HG03469 (cell line): Measurements from ENCODE around the gene DUSP2.

Experiments
- ATAC-seq: cut with Tn5 transposase; IDR thresholded peaks from one replicate; pipeline ENCODE4 v1.9.1; 2021; ENCODE audit warnings: mild to moderate bottlenecking, moderate library complexity, moderate number of reproducible peaks; ENCODE audit not compliant: unreplicated experiment

Gene DUSP2

DNA sequence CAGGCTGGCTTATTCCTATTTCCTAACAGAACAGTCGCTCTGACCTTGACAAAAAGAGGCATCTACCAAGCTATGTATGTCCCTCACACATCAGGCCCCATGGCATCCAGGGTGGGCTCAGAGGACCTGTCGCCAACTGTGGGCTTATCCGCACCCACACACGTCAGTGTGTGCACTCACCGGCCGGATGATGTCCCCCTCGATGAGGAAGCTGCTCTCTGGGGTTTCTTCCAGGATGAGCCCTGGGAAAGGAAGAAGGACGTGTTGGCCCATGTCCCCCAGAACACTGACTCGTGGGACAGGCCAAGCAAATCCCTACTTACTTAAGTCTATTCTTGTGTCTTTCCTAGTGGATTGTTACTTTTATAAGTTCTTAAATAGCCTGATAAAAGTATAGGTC is 10.1 kb downstream of the DUSP2 start:
- no peak for ATAC-seq

DNA sequence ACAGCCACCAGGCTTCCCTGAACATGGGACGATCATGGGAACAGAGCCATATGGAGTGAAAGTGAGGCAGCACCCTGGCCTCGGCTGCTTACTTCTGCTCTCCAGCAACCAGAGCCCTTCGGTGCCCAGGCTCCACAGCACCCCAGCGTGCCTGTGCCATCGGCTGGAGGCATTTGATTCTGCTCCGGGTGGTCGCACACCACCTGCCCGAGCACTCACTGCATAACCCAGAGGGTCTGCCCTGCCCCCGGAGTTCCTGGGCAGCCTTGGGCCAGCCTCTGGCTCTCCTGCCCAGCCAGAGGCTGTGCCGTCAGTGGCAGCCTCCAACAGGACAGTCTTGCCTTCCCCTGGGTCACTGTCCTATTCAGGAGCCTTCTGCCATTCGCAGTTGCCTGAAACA is 10.8 kb downstream of the DUSP2 start:
- ATAC-seq = no peak

DNA sequence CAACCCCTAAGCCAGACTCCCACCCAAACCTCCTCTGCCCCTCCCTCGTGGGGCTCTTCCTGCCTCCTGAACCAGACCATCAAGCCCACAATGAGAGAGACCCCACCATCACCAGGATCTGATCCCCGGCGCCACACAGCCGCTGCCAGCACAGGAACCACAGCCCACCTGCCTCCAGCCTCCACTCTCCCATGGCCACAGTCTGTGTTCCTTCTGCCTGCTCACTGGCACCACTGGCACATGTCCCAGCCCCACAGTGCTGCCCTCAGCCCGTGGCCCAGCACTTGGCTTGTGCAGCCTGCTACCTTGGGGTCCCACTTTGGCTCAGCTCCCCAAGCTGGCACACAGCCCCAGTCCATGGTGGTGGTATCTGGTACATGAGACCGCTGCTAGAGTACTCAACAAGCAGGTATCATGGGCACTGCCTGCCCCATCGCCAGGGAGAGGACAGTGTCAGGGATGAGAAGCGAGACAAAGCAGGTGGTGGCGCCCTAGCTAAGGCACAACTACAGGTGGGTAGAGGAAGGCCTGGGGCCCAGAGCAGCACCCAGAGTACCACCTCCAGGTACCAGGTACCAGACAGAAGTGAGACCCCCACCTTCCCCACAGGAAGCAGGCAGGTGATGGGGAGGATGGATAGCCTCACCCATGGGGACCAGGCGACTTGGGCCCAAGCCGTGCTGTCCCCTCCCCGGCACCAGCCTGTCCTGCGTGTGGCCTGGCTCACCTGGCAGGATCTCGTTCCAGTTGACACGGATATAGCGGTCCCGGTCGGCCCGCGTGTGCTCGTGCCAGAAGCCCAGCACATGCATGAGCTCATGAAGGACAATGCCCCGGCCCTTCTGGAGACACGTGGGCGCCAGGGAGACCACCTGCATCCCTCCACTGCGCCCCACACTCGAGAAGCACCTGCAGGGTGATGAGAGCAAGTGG is 13.2 kb downstream of the DUSP2 start:
- ATAC-seq = no peak

DNA sequence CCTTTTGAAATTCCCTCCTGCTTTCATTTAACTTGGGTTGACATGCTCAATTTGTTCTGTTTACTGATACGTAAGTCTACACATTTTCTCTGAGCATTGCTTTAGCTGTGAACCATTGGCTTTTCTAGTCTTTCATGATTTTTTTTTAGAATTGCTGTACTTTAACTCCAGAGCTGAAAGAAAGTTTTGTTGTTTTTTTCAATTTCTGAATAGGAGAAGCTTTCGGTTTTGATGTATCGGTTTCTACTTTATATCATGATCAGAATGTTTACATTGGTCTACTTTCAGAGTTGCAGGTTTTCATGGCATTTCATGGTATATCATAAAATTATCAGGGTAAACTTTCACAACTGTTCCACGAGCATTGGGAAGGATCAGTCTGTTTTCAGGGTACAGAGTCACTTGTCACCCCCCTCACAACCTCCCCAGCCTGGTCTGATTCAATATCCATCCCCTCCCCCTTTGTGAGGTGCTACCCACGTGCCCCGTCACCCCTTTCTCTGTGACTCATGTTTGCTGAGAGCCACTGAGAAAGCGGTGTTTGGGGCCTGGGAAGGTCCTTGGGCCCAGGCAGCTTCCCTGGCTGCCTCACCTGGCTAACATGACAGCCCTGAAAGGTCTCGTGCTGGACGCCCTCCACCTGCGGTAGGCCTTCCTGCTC is 14.0 kb downstream of the DUSP2 start:
- ATAC-seq = no peak

DNA sequence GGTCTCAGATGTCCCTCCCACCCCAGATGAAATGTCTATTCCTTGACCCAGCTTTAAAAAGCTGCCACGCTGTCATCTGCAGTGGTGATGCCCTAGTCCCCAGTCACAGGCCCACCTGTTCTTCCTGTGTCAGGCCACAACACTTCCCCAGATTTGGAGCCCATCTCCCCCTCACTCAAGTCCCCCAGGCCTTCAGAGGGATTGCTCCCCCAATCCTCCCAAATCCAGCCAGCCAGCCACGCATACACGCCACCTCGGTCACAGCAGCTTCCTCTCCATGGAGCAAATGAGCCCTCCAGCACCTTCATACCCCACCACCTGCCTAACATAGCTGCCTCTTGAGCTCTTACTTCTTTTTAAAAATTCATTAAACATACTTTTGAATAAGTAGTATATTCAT is 14.8 kb downstream of the DUSP2 start:
- no peak for ATAC-seq

DNA sequence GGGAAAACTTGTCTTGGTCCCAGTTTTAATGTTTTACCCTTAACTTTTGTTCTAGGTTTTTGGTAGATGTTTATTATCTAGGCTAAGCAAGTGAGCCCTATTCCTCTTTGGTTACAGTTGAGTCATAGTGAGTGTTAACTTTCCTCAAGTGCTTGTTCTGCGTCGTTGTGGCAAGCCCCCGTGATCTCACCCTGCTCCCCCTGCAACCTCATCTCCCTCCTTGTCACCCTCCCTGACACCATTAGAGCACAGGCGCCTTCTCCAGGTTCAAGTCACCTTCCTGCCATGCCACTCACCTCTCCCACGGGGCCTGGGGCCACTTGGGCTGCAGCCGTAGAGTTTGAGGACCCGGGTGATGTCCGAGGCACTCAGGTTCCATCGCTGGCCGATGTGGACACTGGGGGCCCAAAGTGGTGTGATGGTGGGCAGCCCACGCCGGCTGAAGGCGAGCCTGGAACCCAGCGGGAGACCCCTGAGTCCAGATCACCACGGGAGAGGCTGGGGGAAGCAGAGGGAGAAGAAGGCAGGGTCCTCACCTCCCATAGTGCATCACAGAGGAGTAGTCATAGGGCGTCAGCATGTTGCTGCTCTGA is 15.6 kb downstream of the DUSP2 start:
- ATAC-seq = no peak

DNA sequence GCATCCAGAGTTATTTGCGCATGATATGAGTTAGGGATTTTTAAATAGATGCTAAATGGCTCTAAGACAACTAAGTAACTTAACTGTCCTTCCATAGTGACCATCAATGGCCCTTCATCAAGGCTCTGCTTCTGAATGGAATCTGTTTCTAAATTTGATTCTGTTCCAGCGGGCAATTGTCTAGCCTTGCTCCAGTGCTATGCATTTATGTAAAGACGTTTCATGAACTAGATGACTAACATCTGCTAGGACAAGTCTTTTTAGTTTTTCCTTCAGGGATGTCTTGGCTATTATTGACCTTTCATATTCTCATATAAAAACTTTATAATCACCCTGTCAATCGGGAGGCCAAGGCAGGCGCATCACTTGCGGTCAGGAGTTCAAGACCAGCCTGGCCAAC is 16.8 kb downstream of the DUSP2 start:
- ATAC-seq = no peak

DNA sequence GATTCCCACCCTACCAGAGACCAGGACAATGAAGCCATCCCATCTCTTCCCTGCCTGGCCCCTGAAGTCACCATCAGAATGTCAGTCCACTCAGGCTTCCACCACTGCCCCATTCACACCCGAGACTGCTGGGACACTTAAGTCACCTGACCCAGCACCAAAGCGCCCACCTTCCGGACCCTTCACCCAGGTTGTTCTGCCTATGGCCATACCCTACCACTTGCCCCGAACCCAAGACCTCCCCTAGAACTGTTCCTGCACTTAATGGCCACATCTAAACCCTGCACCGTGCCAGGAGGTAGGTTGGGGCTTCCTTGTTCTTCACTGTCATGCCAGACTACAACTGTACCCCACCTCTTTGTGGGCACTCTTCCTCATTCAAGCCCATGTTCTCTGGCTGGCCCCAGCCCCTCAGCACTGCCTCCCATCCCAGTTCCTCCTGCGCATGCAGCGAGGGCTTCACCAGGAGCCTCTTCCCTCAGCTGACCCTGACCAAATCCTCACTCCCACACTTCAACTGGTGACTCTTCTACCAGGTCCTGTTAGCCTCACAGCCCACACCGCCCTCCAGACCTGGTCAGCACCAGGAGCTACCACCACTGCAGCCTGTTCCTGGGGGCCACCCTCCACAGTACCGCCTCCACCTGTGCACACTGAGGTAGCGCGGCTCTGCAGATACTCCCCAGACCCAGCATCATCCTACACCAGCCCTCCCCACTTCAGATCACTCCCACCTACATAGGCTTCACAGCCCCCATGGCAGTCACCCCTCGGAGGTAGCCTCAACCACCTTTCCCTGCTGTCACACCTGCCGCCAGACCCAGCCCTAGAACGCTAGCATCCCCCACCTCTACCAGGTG is 20.6 kb downstream of the DUSP2 start:
- no peak for ATAC-seq

DNA sequence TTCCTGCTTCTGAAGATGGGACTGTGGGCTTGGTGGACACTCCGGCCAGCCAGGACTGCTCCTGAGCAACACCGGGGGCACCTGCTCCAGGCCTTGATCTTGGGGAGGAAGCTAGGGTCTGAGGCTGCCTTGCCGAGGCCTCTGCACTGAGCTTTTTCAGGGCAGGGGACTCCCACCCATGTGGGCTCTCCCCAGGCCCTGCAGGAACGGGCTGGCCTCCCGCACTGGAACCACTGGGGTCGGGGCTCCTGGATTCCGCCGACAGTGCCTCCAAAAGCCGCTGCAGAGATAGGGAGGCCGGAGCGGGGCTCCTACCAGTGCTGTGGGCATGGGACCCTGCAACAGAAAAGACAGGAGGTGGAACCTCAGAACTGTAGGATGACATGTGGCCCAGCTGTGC is 21.3 kb downstream of the DUSP2 start:
- ATAC-seq = no peak

DNA sequence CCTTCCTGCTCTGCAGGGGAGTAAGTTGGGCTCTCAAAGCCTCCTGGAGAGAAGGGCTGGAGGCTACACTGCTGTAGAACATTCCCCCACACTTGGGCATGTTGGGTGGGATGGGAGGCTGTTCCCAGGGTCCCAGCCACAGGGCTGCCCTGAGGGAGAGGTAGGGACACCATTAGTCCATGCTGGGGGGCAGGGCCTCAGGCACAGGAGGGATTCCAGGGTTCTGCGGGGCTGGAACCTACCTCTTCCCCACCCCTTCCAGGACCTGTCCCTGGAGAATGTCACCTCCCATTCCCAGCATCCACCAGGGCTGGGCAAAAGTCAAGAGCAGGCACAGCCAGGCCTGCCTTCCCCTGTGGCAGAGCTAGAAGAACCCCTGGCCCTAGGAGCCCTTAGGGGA is 21.9 kb downstream of the DUSP2 start:
- no peak for ATAC-seq

DNA sequence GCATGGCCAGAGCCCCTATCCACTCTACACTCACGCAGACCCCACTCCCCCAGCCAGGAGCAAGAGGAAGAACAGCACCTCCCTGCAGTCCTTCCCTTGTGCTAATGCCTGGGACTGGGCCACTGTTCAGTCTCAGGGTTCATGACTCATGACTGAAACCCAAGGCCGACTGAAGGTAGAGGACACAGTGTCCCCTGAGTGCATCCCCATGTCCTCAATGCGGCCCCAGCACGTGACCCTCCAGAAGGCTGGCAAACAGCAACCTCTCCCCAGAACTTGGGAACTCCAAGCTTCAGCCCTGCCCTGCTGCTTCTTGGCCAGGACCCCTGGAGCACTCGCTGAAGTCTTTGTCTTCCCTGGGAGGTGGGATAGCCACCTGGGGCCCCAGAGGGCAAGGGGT is 22.8 kb downstream of the DUSP2 start:
- no peak for ATAC-seq

DNA sequence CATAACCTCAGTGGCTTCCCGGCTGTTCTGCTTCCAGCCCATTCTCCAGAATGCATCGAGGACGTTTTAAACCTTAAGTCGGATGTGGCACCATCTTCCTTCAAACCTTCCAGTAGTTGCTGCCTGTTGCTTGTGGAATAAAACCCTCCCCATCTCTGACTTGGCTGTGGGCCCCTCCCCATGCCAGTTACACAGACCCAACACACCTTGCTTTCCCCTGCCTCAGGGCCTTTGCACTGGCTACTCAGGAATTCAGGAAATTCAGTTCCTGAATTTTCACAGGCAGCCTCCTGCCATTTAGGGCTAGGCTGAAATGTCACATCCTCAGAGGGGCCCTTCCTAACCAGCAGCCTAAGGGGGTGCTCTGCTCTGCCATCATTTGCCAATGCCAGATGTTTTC is 23.8 kb downstream of the DUSP2 start:
- no peak for ATAC-seq

DNA sequence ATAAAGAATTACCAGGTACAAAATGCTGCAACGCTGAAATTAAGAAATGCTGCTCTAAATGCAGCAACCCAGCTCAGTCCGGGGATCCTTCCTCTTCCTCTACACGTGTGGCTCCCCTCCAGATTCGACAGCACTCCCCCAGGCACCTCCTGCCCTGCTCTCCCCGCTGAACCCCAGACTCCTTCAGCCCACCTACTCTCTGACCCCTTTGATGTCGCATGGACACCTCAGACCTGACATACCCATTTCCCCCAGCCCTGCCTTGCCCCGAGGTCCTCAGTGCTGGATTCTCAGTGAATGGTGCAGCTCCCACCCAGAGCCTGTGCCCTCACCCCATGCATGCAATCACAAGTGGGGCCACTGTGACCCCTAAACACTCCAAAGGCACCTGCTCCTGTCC is 24.2 kb downstream of the DUSP2 start:
- ATAC-seq = no peak

DNA sequence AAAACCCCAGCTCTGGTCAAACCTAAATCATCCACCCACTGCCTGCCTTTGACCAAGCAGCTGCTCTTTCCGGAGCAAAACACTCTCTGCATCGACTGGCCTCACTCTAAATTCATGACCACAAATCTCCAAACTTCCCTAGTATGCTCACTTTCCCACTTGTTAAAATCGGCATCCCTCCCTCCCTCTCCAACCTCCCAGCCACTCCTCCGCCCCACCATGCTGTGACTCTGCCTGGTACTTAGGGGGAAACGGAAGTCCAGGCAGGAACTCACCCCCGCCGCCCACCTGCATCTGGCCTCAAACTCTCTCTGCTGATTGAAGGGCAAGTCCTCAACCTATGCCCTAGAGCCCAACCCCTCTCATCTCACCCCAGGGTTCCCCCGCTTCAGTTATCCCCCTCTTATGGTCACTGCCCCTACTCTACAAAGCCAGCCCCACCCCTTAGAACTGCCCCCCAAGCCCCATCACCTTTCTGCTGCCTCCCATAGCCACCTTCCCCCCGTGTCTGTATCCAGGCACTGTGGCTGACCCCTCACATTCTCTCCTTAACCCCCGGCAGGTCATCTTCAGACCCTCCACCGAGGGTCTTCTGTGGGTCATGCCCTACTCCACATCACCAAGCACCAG is 25.0 kb downstream of the DUSP2 start:
- no peak for ATAC-seq

DNA sequence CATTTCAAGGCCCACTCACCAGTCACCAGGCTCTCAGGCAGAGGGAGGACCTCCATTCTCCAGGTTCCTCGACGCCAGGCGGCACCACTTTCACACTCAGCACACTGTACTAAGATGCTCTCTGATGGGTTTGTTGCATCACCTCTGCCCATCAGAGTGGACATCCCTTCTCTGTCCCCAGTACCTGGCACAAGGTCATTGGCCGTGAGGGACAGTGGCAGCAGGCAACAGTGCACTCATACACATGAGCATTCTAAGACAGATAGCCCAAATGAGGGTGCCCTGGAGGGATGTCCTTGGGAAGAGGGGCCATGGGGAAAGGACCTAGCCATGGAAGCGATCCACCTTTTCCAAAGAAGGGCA is 25.9 kb downstream of the DUSP2 start:
- ATAC-seq = no peak

DNA sequence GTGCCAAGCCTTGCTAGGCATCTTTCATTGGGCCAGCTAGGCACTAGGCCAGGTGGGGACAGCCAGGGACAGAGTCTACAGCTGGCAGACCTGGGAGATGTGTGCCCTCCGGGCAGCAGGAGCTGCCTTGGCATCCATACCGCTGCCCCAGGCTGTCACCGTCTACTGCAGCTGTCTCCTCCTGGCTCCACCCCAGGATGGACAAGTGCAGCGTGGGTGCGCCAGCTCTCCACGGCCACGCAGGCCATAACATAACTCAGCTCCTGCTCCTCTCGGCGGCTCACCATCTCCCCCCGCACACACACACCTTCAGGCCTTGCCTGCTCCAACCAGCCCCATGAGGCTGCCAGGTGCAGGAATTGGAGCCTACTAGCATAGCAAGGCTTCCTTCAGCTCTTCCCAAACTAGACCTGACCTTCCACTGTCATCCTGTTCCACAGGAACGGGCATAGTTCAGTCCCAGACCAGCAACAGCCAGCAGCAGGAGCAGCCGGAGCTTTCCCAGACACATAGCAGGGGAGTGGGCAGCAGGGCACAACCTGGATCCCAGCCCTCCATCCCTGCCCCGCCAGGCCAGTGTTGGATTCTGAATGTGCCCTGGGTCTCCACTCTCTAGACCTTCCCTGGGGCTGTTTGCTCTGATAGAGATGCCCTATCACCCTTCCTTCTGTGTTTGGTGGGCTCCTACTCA is 26.4 kb downstream of the DUSP2 start:
- ATAC-seq = no peak

DNA sequence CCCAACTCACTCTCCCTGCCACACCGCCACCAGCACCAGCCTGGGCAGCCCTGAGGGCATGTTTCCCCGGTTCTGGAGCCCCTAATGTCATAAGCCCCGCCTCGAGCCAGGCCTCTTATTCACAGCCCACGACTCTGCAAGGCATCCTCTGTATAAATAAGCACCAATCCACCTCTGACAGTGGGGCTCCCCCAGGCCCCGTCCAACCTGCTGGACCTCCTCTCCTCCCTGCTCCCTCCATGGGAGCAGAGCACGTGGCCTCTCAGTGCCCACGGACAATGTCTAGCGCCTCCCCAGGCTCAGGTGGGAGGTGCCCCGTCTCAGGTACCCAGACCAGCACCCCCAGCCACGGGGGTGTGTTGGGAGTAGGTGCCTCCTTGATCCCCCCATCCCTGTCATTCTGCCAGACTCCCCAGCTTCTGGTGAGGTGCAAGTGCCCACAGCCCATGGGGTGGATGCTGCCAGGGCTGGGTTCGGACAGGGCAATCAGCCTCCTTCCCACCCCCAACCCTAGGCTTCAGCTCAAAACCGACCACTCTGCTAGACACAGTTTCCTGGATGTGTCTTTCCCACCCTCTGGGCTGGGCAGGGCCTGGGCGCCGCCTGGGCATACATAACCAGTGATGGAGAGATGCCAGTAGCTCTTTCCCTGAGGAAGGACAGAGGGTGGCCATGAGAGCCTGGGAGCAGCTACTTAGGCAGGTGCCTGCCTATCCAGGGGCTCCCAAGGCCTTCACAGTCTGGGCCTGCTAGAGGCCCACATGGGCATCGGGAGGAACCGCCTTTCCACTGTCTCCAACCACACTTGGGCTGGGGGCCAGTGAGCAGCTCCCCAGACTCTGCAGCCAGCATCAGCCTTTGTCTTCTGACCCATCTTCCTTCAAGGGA is 27.3 kb downstream of the DUSP2 start:
- ATAC-seq = no peak

DNA sequence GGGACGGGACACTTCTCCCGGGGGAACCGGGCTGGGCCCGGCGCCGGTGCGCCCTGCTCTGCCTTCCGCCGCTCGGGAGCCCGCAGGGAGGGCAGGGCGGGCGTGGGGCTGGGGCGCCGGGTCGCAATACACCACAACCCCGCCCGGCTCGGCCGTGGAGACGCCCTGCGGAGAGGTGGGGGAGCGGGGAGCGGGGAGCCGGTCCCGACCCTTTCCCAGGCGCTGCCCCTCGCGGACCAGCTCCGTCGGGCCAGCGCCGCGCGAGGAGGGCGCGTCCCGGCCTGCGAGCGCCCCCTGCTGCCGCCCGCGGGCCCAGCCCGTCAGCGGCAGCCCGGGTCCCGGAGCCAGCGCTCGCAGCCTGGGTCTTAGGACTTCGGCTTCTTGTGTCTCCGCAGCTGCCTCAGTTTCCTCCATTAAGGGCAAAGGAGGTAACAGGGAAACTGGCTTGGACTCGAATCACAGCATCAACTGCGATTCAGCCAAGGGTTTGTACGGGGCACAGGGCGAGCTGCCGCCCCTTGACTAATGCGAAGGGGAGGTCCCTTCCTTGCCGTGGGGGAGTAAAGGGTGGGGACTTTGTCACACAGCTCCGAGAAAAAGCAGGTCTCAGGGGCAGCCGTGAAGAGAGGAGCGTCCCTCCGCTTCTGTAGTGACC is 28.2 kb downstream of the DUSP2 start:
- peak; percentile 41 for ATAC-seq
